Fibroblast of skin of left biceps (primary cell): Measurements from ENCODE around the gene SLC17A1.
"Not testable (repeated sequence)": the region's sequence is repeated elsewhere in the genome, so short reads cannot be mapped to it uniquely, and the experiment has no call there.

Experiments
- DNase-seq, 2 experiments: peaks; one replicate each; pipeline ENCODE4 v3.0.0-alpha.2; 2013; ENCODE audit warnings: low read depth in 2 of 2

The SLC17A1 gene

DNA sequence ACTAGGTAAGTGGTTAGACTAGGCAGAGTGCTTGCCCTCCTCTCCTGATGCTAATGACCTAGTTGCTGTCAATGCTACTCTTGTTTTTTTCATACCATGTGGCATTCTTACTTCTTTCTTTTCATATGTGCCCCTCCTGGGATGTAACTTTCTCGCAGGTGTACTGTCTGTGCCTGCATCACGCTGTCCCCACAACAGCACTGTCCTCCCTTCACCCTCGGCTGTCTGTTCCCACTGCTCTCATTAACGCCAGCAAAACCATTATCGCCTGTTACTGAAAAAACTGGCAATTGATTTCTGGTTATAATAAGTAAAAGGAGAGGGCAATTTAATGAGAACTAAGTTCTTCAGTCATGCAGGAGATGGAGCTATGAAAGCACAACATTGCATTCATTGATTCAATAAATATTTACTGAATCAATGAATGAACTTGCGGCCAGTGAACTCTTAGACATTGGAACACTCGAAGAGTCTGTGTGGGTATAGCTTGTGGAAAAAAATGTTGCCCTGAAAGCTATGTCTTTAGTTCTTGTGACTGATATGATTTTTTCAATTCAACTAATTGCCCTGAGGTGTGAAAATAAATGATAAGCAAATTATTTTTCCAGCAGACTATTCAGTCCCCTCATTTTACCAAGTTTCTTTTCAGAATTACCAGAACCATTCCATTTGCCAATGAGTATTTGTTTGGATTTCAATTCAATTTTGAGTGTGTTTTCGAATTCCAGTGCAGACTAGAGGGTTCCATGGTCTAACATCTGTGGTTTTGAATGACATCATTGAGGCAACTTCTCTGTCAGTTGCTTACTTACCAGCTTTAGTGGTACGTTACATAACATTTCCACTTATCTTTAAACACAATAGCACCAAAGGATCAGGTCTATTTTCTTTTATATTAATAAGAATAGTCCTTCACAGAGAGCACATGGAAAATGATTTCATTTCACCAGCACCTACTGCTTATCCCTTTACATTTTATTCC is 75.2 kb downstream of the SLC17A1 start:
- DNase-seq, result no peak

DNA sequence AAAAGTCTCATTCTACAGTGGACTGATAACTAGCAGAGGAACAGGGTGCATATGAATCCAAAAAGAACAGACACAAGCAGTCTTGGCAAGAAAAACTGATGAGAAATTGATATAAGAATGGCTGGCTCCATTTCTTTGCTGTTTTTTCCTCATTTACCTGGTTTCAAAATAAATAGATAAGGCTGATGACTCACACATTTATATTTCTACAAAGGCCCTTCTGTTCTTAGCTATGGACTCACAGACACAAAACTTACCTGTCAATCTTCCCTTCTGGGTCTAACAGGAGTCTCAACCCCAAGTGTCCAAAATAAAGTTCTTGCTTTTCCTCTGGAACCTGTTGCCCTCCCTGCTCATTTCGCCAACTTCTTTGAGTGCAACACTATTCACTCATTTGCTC is 76.4 kb downstream of the SLC17A1 start:
- no peak for DNase-seq

DNA sequence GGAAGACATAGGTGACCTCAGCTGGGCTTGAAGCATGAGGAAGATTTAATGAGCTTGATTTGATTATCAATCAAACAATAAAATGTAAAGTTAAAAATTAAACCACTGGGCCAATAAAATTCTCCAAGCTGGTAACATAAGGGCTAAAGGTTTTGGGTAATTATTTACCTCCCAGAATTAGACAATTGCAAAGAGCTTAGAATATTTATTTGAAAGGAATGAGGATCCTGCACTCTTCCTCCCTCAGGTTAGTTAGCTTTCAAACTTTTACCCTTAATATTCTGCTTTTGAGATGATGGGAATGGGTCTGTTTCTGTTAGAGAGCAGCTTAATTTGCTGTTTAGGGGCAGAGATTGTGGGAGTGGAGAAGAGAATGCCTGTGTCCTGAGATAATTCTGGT is 77.3 kb downstream of the SLC17A1 start, which contains the start of gene SLC17A4:
Gene SLC17A4, plus strand, starts transcription at position 208 of the 400 bp plus-strand sequence. CDS start 7,221 bp downstream, outside the sequence.
- DNase-seq, result no peak

DNA sequence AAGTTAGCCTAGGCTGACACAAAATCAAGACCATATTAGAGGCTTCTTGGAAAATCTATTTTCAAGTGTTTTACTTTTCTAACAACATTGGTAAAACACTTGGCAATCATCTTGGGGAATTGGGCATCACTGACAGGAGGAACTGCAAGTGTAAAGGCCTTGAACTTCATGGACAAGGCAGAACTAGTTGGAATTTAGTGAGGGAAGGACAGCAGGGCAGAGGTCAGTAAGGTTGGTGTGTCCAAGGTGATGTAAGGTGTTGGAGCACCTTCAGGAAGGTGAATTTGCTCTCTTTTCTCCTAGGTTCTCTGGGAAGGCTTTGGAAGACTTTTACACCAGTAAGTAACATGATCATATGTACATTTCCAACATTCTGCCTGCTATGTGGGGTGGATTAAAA is 78.8 kb downstream of the SLC17A1 start:
- DNase-seq, result no peak

DNA sequence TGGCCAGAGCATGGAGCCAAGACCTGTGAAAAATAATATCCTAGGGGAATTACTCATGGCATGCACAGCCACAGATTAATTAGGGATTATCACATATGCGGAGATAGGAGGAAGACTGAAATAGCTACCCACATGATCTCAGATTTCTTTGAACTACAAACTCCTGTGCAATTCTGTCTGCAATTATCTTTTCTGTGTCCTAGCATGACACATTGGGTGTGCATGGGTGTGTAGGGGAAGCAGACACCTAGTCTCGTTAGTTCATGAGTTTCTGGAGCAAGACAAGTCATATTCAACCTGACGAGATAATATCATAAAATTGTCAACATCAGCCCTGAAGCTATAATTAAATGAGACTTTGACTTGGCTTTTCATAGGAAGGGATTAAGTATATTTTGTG is 80.9 kb downstream of the SLC17A1 start:
- DNase-seq, result no peak

DNA sequence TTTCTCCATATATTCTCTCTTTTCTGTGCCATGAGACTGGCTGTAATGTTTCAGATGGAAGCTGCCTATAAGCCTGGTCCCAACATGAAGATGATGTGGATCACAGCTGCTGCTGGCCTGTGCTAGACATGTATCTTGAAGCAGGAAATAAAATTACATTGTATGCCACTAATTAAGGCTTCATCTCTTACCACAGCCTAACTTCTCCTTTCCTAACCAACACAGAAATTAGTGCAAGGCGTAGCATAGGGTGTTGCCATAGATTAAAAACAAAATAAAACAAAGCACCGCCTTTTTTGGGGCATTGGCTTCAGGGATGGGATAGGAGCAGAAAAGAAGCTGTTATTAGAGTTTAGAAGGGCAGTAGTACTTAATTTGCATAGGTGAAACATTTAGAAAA is 82.0 kb downstream of the SLC17A1 start:
- DNase-seq, result no peak

DNA sequence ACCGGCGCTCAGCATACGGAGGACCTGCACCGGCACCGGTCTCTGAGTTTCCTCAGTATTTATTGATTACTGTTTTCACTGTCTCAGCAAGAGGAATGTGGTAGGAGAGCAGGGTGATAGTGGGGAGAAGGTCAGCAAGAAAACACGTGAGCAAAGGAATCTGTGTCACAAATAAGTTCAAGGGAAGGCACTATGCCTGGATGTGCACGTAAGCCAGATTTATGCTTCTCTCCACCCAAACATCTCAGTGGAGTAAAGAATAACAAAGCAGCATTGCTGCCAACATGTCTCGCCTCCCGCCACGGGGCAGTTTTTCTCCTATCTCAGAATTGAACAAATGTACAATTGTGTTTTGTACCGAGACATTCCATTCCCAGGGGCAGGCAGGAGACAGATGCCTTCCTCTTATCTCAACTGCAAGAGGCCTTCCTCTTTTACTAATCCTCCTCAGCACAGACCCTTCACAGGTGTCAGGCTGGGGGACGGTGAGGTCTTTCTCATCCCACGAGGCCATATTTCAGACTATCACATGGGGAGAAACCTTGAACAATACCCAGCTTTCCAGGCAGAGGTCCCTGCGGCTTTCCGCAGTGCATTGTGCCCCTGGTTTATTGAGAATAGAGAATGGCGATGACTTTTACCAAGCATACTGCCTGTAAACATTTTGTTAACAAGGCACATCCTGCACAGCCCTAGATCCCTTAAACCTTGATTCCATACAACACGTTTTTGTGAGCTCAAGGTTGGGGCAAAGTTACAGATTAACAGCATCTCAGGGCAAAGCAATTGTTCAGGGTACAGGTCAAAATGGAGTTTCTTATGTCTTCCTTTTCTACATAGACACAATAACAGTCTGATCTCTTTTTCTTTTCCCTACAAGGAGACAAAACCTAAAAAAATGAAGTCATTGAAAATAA is 83.0 kb downstream of the SLC17A1 start:
- not testable (repeated sequence) for DNase-seq

DNA sequence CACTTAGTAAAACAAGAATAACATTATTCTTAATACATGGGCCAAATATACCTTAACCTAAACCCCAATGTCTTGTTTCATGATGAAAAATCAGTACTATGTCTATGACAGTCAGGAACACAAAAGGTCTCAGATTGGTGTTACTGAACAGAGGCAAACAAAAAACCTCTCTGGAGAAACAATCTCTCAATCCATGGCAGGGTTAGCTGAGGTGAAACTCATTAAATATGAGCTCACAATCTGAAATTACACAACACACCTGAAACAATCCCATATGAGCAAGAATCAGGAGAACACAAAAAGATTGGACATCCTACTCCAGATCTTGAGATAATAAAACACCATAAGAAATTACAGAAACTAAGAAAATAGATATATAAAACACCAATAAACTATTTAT is 83.8 kb downstream of the SLC17A1 start:
- no peak for DNase-seq

DNA sequence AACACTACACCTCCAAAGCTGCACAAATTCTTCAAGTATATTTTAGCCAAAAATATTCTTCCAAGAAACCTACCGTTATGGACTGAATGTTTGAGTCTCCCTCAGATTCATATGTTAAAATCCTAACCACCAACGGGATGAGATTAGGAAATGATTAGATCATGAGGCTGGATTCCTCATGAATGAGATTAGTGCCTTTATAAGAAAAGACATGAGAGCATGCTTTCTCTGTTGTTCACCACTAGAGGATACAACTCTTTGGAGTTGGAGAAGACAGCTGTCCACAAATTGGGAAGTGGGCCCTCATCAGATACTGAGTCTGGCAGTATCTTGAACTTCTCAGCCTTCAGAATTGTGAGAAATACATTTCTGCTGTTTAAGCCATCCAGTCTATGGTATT is 84.4 kb downstream of the SLC17A1 start:
- no peak for DNase-seq

DNA sequence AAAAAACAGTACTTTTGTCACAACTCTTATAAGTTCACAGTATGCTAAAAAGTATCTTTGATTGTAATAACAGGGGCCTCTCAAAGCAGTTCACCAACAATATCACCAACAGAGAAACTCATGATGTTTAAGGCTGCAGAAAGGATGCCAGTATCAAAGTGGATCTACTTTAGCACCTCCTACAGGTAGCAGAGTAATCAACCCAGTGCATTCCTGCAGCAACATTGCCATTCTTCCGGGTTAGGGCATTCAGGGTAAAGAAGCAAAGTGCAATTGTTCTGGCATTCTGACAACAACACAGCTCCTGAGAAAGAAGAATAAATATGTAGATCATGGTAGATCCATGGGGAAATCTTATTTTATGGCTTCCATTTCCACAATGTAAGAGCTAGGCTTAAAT is 84.9 kb downstream of the SLC17A1 start:
- no peak for DNase-seq

DNA sequence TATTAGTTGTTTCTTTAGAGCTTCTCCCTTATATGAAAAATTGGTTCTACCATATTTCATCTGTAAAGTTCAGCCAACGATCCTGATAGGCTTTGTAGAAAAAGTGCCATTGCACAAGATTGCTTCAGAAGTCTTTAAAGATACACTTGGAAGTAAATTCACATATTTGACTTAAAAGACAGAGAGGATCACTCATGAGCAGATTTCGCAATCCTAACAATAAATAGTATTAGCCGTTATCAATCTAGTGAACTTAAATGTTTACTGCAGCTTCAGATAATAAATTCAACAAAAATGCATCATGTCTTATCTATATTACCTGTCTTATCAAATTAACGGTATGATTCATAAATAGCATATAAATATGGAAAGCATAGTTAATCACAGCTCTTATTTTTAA is 86.0 kb downstream of the SLC17A1 start:
- DNase-seq, result no peak

DNA sequence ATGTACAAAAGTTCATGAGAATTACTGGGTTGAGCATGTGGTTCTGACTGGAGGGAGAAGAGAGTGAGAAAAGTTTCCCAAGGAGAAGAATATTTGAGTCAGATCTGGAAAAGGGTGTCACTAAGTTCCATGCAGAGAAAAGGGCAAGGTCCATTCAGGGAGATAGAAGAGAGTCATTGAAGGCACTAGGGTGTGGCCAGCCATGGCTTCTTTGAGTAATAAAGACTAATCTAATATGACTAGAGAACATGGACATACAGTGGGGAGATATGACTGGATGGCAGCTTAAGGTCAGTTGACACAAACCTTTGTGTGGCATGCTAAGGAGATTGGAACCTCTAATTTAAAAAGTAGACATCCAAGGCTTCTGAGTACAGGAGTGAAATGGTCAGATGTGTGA is 88.0 kb downstream of the SLC17A1 start:
- DNase-seq, result no peak

DNA sequence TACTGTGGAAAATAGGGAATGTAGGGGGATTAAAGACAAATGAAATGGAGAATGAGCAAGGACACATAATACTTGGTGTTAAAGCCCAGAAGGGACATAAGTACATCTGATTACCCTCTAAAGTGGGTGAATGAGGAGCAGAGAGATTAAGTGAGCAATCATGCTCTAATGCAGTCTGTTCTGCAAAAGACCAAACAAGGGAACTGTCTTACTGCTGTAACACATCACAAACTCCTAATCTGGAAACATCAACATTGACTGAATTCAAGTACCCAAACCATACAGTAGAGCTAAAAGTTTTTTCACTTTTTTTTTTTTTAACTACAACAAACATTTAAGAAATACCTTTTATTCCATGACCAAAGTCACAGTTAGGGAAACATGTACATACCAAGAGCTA is 96.6 kb downstream of the SLC17A1 start:
- DNase-seq, result no peak
